ENCODE data around the gene SRMS. TPM values are rescaled to one million over a fixed set of nuclear protein-coding genes. Genes with fewer than 3 reads are reported as not detected.

Gene SRMS
- total RNA-seq, 1 donor from 2014 or later = not detected

Other genes starting within 250 kb of the SRMS start
- not detected in 2 replicates for gene CHRNA4, start 186.4 kb downstream of the SRMS start, total RNA-seq
- gene KCNQ2, start 75.1 kb downstream of the SRMS start, total RNA-seq = not detected in 2 replicates
- 5.0 and 5.3 TPM in 2 replicates for gene EEF1A2, start 48.7 kb downstream of the SRMS start, total RNA-seq
- gene PPDPF, start 27.0 kb downstream of the SRMS start, total RNA-seq = 19.9 and 37.3 TPM in 2 replicates
- under 0.01 and 0.05 TPM in 2 replicates for gene PTK6, start 10.4 kb downstream of the SRMS start, total RNA-seq
- gene FNDC11, start 6.4 kb upstream of the SRMS start, total RNA-seq = 1.2 and 2.4 TPM in 2 replicates
- gene HELZ2, start 26.5 kb upstream of the SRMS start, total RNA-seq = 54.8 and 64.0 TPM in 2 replicates
- gene GMEB2, start 79.4 kb upstream of the SRMS start, total RNA-seq = 10.9 and 18.7 TPM in 2 replicates
- gene STMN3, start 105.7 kb upstream of the SRMS start, total RNA-seq = 0.85 and 1.2 TPM in 2 replicates
- gene RTEL1, start 110.6 kb upstream of the SRMS start, total RNA-seq = 13.4 and 17.9 TPM in 2 replicates
- 16.8 and 22.0 TPM in 2 replicates for gene TNFRSF6B, start 148.9 kb upstream of the SRMS start, total RNA-seq
- gene ARFRP1, start 160.2 kb upstream of the SRMS start, total RNA-seq = 46.9 and 48.3 TPM in 2 replicates
- gene ZGPAT, start 160.3 kb upstream of the SRMS start, total RNA-seq = 25.6 and 29.1 TPM in 2 replicates
- 3.4 and 3.7 TPM in 2 replicates for gene LIME1, start 188.9 kb upstream of the SRMS start, total RNA-seq
- gene SLC2A4RG, start 192.0 kb upstream of the SRMS start, total RNA-seq = 11.7 and 24.1 TPM in 2 replicates

Measured in dermis blood vessel endothelial cell (primary cell).